HepG2 (cell line): ENCODE data around the gene SH3BGRL2. TPM values are rescaled to one million over a fixed set of nuclear protein-coding genes. Genes with fewer than 3 reads are reported as not detected.

ENCODE experiments used
- ELF3 ChIP-seq: IDR thresholded peaks from 2 replicates; pipeline ENCODE4 v1.6.1; 2016; ENCODE audit warnings: missing genetic modification reagents, missing compliant biosample characterization
- HNRNPH1 ChIP-seq: fragments of 200-400 bp; formaldehyde crosslinking; optimal IDR thresholded peaks from 2 replicates; pipeline ENCODE3; 2017; ENCODE audit warnings: mild to moderate bottlenecking, low read depth, low read length
- ONECUT2 ChIP-seq: sonication (generic); formaldehyde crosslinking; IDR thresholded peaks from 2 replicates; pipeline ENCODE4 v1.4.0; 2020; ENCODE audit warnings: missing genetic modification reagents
- ZBTB40 ChIP-seq, 2 experiments: fragments of 450-650 bp in 1 of 2; sonication (generic) in 1 of 2; formaldehyde crosslinking in 1 of 2; IDR thresholded peaks; 2 replicates each; pipeline versions ENCODE4 v1.6.1 to v1.8.0; 2016 to 2022; ENCODE audit warnings: antibody characterized with exemption in 1 of 2, mild to moderate bottlenecking in 1 of 2, missing genetic modification reagents in 1 of 2
- ZFP62 ChIP-seq: sonication (generic); formaldehyde crosslinking; IDR thresholded peaks from 2 replicates; pipeline ENCODE4 v1.4.0; 2020; ENCODE audit warnings: missing genetic modification reagents
- ZFY ChIP-seq: sonication (generic); formaldehyde crosslinking; IDR thresholded peaks from 2 replicates; pipeline ENCODE4 v1.4.0; 2020; ENCODE audit warnings: missing genetic modification reagents
- ZKSCAN8 ChIP-seq: IDR thresholded peaks from 2 replicates; pipeline ENCODE4 v1.6.1; 2016; ENCODE audit warnings: borderline replicate concordance, missing genetic modification reagents, missing compliant biosample characterization
- ZNF274 ChIP-seq: sonication (generic); formaldehyde crosslinking; IDR thresholded peaks from 2 replicates; pipeline ENCODE4 v1.5.1; 2020; ENCODE audit warnings: mild to moderate bottlenecking, missing genetic modification reagents
- ZNF337 ChIP-seq: sonication (generic); formaldehyde crosslinking; IDR thresholded peaks from 2 replicates; pipeline ENCODE4 v1.5.1; 2020; ENCODE audit warnings: missing genetic modification reagents, low read depth, mild to moderate bottlenecking, borderline replicate concordance
- ZNF574 ChIP-seq: sonication (generic); formaldehyde crosslinking; IDR thresholded peaks from 2 replicates; pipeline ENCODE4 v1.4.0; 2020; ENCODE audit warnings: missing genetic modification reagents
- ZNF891 ChIP-seq: sonication (generic); formaldehyde crosslinking; IDR thresholded peaks from 2 replicates; pipeline ENCODE4 v1.5.0; 2020; ENCODE audit warnings: mild to moderate bottlenecking, missing genetic modification reagents
- polyA plus RNA-seq, 8 experiments: library from polyadenylated mRNA; depleted of rRNA in 3 of 8; stranded (reverse) in 7 of 8; unstranded in 1 of 8; fragments of >200 nt; fragmentation: Illumina TruSeq in 4 of 8; extraction: Trizol in 4 of 8; gene quantifications; 2 replicates each; pipeline versions ENCODE4 v1.2.1 to v1.2.3, GENCODE V29; 2011 to 2016; ENCODE audit warnings: low read depth in 4 of 8, missing spikeins in 1 of 8, mixed read lengths in 1 of 8; ENCODE audit not compliant: insufficient read depth in 1 of 8
- total RNA-seq, 5 experiments: library from RNA; depleted of rRNA; stranded (reverse); fragments of >200 nt; fragmentation: Illumina TruSeq; extraction: Trizol; gene quantifications; 2 replicates each; pipeline ENCODE4 v1.2.3, GENCODE V29; 2016; ENCODE audit warnings: low read depth in 1 of 5
- TF ChIP-seq, protein P1 (sequence below): sonication (generic); formaldehyde crosslinking; IDR thresholded peaks from 2 replicates; pipeline ENCODE4 v1.5.0; 2020; ENCODE audit warnings: mild to moderate bottlenecking, missing genetic modification reagents
- TF ChIP-seq, protein P2 (sequence below): sonication (generic); formaldehyde crosslinking; IDR thresholded peaks from 2 replicates; pipeline ENCODE4 v1.4.0; 2020; ENCODE audit warnings: mild to moderate bottlenecking, missing genetic modification reagents

SH3BGRL2 gene
- total and polyA plus RNA-seq, 2 of the 13 experiments (the other 11 are each of a cell fraction or from before 2014, with no cell fraction given) = 10.9 to 28.8 TPM

GRCh38 chr6:79630883-79631692 is at the start of gene SH3BGRL2 (continued):
- TF ChIP-seq ZBTB40 (IDR thresholded peaks at IDR 0.05) (no peak), ZBTB40 (CRISPR knock-in tag; IDR thresholded peaks at IDR 0.05) (peak; percentile 81; the same call in 1 of the 2 replicates), ZFY (CRISPR knock-in tag) (peak; percentile 51), ZFP62 (CRISPR knock-in tag) (no peak), ZNF274 (CRISPR knock-in tag) (peak; percentile 60; the same call in 1 of the 2 replicates), ZNF337 (CRISPR knock-in tag) (no peak), ZNF891 (CRISPR knock-in tag) (peak; percentile 83; the same call in 1 of the 2 replicates), ONECUT2 (CRISPR knock-in tag) (no peak), ELF3 (0 out of 2 replicates have a peak, but pooled peaks have one; percentile 16), HNRNPH1 (no peak), ZNF574 (CRISPR knock-in tag) (peak; percentile 56; the same call in 1 of the 2 replicates), ZKSCAN8 (no peak)
- TF ChIP-seq, protein P1, sequence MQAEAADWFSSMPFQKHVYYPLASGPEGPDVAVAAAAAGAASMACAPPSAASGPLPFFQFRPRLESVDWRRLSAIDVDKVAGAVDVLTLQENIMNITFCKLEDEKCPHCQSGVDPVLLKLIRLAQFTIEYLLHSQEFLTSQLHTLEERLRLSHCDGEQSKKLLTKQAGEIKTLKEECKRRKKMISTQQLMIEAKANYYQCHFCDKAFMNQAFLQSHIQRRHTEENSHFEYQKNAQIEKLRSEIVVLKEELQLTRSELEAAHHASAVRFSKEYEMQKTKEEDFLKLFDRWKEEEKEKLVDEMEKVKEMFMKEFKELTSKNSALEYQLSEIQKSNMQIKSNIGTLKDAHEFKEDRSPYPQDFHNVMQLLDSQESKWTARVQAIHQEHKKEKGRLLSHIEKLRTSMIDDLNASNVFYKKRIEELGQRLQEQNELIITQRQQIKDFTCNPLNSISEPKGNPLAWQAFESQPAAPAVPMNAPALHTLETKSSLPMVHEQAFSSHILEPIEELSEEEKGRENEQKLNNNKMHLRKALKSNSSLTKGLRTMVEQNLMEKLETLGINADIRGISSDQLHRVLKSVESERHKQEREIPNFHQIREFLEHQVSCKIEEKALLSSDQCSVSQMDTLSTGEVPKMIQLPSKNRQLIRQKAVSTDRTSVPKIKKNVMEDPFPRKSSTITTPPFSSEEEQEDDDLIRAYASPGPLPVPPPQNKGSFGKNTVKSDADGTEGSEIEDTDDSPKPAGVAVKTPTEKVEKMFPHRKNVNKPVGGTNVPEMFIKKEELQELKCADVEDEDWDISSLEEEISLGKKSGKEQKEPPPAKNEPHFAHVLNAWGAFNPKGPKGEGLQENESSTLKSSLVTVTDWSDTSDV = no peak
- TF ChIP-seq, protein P2, sequence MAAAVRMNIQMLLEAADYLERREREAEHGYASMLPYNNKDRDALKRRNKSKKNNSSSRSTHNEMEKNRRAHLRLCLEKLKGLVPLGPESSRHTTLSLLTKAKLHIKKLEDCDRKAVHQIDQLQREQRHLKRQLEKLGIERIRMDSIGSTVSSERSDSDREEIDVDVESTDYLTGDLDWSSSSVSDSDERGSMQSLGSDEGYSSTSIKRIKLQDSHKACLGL (CRISPR knock-in tag) = no peak
